HG03457 (cell line): ENCODE results near the gene MTHFD1L.
A peak's percentile ranks its signal among the peaks of the same experiment; 100 is the strongest.

ENCODE experiments used
- ATAC-seq: cut with Tn5 transposase; IDR thresholded peaks from one replicate; pipeline ENCODE4 v1.9.1; 2021; ENCODE audit warnings: moderate number of reproducible peaks; ENCODE audit not compliant: unreplicated experiment

The MTHFD1L gene

DNA sequence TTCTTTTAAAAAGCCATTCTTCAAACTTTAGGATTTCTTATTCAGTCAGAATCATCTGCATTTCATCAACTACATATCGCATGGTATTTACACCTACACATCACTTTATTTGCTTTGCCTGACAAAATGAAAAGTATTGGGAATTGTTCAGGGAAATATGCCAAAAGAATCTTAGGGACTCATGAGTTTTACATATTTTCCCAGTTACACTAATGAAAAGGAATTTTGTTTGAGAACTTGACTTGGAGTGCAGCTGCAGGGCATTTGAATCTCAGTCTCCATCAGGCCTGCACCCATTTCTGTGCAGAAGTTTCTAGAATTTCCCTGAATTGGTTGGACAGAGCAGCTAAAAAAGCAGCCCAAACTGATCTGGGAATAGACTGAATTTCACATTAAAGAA is 65.3 kb downstream of the MTHFD1L start:
- no peak for ATAC-seq

- ATAC-seq, result no peak
Observed at GRCh38 chr6:150931405-150931804, 65.9 kb downstream of the MTHFD1L start.

- ATAC-seq, result no peak
Observed at GRCh38 chr6:150932996-150933395, 67.5 kb downstream of the MTHFD1L start.

DNA sequence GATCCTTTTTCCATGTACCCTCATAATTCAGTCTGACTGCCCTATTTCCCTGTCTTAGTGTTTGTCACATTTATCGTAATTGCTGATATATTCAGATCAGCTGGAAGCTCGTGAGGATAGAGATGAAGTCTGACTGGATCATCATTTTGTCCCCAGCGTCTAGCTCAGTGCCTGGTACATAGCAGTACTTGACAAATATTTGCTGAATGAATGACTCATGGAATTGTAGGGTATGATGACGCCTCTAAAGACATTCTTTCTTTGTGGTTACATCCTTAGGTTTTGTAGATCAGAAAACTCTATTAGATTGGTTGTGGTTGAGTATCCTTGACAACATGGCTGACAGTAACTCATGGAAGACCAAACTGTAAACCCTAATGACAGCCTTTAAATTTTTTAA is 68.9 kb downstream of the MTHFD1L start:
- no peak for ATAC-seq

DNA sequence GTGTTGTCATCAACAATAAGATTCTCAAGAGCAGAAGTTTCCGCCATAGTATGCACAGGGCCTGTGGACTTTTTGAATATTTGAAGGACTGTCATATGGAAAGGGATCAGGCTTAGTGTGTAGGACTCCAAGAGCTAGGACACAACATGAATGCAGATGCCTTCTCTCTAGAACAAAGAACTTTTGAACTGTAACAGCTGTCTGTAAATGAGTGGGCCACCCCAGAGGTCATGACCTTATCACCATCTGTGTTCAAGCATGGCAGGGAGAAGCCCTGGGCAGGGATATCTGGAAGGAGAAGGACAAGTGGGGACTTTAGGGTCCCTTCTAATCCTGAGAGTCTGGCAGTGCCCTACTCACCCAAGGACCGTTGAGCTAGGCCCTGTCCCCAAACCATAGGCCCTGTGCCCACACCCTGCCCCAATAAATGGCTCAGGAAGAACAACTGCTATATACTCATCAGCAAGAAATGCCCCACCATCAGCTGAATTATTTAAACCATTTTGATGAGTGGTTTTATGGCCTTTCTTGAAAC is 70.6 kb downstream of the MTHFD1L start:
- no peak for ATAC-seq

GRCh38 chr6:150937132-150937906 is 71.8 kb downstream of the MTHFD1L start:
- ATAC-seq, result no peak

- no peak for ATAC-seq
Observed at GRCh38 chr6:150939399-150939798, 73.9 kb downstream of the MTHFD1L start.

DNA sequence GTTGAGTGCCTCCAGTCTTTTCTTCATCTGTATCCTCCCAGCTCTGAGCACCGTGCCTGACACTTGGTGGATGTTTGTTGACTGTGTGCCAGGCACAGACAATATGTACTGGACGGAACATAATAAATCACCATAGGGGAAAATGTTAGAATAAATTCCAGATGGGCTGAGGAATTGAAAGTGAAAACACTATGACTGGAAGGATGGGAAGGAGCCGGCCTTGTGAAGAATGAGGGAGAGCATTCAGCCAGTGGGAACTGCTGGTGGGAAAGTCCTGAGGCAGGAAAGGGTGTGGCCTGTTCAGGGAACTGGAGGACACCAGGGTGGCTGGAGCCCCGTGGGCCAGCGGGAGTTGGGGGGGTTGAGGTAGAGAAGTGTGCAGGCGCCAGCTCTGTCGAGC is 75.4 kb downstream of the MTHFD1L start:
- ATAC-seq, result no peak

- ATAC-seq, result no peak
Observed at GRCh38 chr6:150949526-150949925, 84.0 kb downstream of the MTHFD1L start.

GRCh38 chr6:150953851-150954250 is 88.3 kb downstream of the MTHFD1L start:
- ATAC-seq, result no peak

- no peak for ATAC-seq
Observed at GRCh38 chr6:150959166-150959565, 93.7 kb downstream of the MTHFD1L start.

- no peak for ATAC-seq
Observed at GRCh38 chr6:150962436-150962835, 96.9 kb downstream of the MTHFD1L start.

- no peak for ATAC-seq
Observed at GRCh38 chr6:150964765-150965164, 99.3 kb downstream of the MTHFD1L start.

DNA sequence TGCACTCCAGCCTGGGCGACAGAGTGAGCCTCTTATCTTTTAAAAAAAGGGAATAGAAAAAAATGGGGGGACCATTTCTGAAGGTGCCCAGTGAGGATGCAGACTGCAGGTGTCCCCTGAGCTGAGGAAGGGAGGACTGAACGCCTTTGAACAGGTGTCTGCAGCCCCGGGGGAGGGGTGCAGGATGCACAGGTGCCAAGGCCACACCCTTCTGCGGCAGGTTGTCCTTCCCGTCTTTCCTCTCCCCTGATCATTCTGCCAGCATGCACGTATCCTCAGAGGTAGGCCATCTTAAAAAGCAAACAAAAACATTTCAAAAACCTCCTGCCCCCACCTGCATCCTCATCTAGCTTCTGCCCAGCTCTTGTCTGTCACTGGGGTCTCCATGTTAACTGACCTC is 101.3 kb downstream of the MTHFD1L start:
- no peak for ATAC-seq

DNA sequence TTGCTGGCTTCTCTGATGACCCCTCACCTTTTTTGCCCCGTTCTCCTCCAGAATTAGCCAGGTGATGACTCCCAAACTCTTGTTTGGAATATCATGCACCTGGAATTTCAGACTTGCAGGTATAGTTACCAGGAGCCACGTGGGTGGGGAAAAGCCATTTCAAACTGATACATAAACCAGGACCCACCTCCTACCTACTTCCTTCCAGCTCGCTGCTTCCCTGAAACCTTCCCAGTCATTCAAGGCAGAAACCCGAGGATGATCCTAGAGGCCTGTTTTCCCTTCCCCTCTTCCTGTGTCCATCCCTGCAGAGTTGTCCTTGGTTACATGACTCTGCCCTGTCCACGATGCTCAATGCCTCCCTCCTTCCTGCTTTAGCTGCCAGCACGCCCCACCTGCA is 101.9 kb downstream of the MTHFD1L start:
- no peak for ATAC-seq

GRCh38 chr6:150967910-150968309 is 102.4 kb downstream of the MTHFD1L start:
- ATAC-seq, result no peak

GRCh38 chr6:150969901-150970300 is 104.4 kb downstream of the MTHFD1L start:
- no peak for ATAC-seq

DNA sequence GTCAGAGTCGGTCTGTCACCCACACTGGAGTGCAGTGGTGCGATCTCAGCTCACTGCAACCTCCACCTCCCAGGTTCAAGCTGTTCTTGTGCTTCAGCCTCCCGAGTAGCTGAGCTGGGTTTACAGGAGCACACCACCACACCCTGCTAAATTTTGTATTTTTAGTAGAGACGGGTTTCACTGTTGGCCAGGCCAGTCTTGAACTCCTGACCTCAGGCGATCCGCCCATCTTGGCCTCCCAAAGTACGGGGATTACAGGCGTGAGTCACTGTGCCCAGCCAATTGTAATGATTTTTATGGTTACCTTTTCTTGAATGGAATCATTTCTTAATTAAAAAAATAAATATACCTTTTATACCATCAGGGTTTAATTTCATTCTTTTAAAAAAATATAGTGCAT is 105.7 kb downstream of the MTHFD1L start:
- ATAC-seq, result no peak

- ATAC-seq, result no peak
Observed at GRCh38 chr6:150975136-150975535, 109.6 kb downstream of the MTHFD1L start.

DNA sequence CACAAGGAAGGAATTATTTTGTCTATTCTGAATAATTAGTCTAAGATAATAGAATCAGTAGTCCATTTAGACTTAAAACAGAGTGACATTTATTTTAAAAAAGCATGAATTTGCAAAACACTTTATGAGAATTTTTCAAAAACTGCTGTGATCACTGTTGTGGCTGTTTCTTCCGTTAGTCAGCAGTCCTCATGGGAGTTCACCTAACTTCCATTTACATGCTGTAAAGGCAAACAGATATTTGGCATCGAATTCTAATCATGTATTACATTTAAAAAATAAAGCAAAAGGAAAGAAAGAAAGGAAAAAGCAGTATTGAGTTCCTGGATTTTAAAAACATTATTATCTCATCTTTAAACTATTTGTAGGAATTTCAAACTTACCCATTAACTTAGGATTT is 111.8 kb downstream of the MTHFD1L start:
- no peak for ATAC-seq

GRCh38 chr6:150978624-150979023 is 113.1 kb downstream of the MTHFD1L start:
- ATAC-seq, result no peak

DNA sequence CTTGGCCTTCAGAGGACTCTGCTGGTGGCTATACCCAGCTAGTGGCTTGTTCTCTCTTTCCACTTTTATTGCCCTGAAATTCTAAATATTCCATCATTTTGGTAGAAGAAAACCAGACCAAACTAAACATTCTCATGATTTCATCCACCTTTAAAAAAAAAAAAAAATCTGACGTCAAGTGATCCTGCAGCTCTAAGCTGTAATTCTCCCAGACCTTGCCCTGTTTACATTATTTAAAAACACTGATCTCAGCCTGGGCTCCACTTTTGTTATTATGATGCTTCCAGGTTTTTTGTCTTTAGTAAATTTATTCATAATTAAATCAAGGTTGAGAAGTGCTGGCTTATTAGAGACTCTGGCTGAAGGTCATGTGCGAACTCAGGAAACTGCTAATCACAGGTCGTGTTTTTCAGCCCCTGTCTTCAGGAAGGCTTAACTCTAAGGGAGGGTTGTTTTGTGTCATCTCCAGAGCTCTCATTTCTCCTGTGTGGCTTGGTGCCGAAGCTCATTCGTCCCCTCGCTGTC is 114.4 kb downstream of the MTHFD1L start:
- ATAC-seq, result no peak

- ATAC-seq, result peak; percentile 66
Observed at GRCh38 chr6:150981095-150981494, 115.6 kb downstream of the MTHFD1L start.
